GM23338 (cell line): ENCODE data around the gene FHIP1A.

Experiments used
- CREB1 ChIP-seq: fragments of 250-450 bp; sonication (Bioruptor Pico); IDR thresholded peaks from 2 replicates; pipeline ENCODE4 v1.5.0; 2020; ENCODE audit warnings: low read depth, mild to moderate bottlenecking, moderate library complexity
- CTCF ChIP-seq, 2 experiments: fragments of 200-600 bp in 1 of 2; sonication (generic) in 1 of 2; conservative IDR thresholded peaks; 2 replicates each; pipeline versions ENCODE4 v1.5.1 to v1.6.1; 2016 to 2017; ENCODE audit warnings: antibody characterized with exemption in 2 of 2, low read depth in 2 of 2, mild to moderate bottlenecking in 2 of 2, moderate library complexity in 1 of 2
- EZH2 ChIP-seq: fragments of 200-600 bp; sonication (generic); IDR thresholded peaks from one replicate; pipeline ENCODE4 v1.8.0; 2017; ENCODE audit warnings: antibody characterized with exemption, mild to moderate bottlenecking, low read depth; ENCODE audit not compliant: unreplicated experiment
- POLR2AphosphoS5 ChIP-seq: IDR thresholded peaks from 2 replicates; pipeline ENCODE4 v1.6.1; 2016; ENCODE audit warnings: antibody characterized with exemption, low read depth
- ZNF331 ChIP-seq: fragments of 250-450 bp; sonication (Bioruptor Pico); IDR thresholded peaks from 2 replicates; pipeline ENCODE4 v1.5.0; 2020; ENCODE audit warnings: low read depth, mild to moderate bottlenecking, moderate library complexity

DNA sequence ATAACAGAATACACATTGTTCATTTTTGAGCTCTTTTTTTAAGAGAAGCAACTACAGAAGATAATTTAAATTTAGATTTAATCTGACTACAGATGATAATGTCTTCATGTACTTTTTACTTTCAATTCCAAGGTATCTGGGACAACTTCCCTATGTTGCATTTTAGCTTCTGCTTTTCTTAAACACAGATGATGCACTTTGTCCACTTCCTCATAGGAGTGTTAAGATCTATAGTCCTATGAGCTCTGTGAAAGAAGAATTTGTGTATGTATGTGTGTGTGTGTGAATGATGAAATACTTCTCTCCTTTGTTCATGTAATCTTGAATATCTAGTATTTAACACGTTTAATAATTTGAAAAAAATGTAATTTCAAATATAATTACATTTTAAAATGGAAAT is 5.3 kb upstream of the FHIP1A start:
- TF ChIP-seq CTCF (conservative IDR thresholded peaks at IDR 0.05; ENCODE audit: low read depth in 2 of 2) (no peak), EZH2 (no peak), ZNF331 (CRISPR knock-in tag) (no peak), POLR2AphosphoS5 (no peak), CREB1 (CRISPR knock-in tag) (no peak)
